ENCODE measurements around the gene MAP3K5. TPM values are rescaled to one million over a fixed set of nuclear protein-coding genes. Genes with fewer than 3 reads are reported as not detected.
A peak's percentile ranks its signal among the peaks of the same experiment; 100 is the strongest.

MAP3K5 gene
- total RNA-seq, 1 donor from 2014 or later, result 15.7 TPM

GRCh38 chr6:136655239-136656014, 136.8 kb downstream of the MAP3K5 start:
- no peak for DNase-seq (ENCODE audit: low read depth)

GRCh38 chr6:136654086-136654485, 138.2 kb downstream of the MAP3K5 start:
- no peak for DNase-seq (ENCODE audit: low read depth)

GRCh38 chr6:136652656-136653055, 139.6 kb downstream of the MAP3K5 start:
- DNase-seq (ENCODE audit: low read depth), result no peak

DNA sequence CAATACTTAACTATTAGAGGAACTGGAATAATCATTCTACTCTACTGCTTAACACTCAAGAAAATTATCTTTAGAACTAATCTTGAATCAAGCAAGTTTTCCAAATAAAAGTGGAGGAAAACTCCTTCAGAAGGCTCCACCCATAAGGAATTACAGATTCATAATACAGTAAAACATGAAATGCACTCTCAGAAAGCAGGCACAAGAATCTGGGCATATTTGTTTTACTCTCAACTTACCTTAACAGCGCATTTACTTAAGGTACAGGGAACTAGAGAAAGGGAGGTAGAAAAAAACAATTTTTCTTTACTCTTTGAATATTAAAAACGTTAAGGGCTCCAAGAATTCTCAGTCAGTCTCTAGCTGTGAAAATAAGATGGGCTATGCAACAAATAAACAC, 140.3 kb downstream of the MAP3K5 start:
- DNase-seq (ENCODE audit: low read depth), result no peak

DNA sequence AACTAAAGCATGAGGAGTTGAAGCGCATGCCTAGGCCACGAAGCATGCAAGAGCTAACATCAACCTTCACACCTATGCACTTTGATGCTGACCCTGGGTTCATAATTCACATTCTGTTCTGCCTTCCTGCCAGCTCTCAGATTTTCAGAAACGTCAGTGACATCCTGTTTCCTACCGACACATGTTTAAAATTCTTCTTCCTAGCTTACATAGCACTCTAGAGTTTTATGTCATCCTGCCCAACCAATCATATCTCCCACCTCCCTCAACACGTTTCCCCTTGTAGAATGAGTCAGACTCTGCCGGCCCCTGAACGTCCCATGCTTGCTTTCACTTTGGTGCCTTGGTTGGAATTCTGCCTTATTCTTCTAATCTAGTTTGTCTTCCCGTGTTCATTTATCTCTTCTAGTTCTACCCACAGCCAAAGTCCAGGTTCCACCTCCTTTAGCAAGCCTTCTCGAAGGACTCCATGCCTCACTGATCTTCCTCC, 144.9 kb downstream of the MAP3K5 start:
- peak; percentile 64 for DNase-seq (ENCODE audit: low read depth)

GRCh38 chr6:136646377-136646776, 145.9 kb downstream of the MAP3K5 start:
- DNase-seq (ENCODE audit: low read depth), result peak; percentile 33

- no peak for DNase-seq (ENCODE audit: low read depth)
These were observed 147.7 kb downstream of the MAP3K5 start for GRCh38 chr6:136644597-136644952.

DNA sequence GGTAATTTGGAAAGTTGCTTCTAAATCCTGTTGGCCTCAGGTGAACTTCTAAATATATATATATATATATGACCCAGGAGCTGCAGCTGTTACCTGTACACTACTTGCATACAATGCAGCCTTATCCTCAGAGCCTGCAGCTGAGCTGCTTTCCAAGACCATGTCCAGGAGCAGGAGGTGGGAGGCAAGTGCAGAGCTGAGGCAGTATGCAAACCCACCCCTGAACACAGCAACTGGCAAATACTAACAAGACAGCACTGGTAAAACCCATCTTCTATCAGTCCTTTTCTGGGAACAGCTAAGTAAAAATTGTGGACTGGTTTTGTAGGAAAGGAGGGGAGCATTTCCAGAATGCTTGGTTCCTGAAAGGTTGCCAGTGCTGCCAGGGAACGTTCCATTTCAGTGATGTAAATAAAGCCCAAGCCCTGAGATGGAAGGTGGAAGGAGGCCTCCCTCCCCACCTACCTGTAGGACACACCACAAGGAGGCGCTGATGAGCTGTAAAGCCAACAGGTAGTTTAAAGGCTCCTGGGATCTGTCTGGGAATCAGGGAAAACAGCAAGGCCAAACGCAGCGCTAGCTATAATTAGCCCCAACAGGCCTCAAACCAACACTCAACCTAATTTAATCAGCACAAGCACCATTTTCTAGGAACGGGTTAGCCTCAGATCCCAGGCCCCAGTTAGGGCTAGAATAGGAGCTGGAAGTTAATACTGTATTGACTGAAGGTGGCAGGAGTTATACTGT, 148.3 kb downstream of the MAP3K5 start:
- DNase-seq (ENCODE audit: low read depth), result peak; percentile 94

- DNase-seq (ENCODE audit: low read depth), result no peak
These were observed 150.3 kb downstream of the MAP3K5 start for GRCh38 chr6:136641873-136642465.

- DNase-seq (ENCODE audit: low read depth), result no peak
These were observed 151.1 kb downstream of the MAP3K5 start for GRCh38 chr6:136641166-136641565.

DNA sequence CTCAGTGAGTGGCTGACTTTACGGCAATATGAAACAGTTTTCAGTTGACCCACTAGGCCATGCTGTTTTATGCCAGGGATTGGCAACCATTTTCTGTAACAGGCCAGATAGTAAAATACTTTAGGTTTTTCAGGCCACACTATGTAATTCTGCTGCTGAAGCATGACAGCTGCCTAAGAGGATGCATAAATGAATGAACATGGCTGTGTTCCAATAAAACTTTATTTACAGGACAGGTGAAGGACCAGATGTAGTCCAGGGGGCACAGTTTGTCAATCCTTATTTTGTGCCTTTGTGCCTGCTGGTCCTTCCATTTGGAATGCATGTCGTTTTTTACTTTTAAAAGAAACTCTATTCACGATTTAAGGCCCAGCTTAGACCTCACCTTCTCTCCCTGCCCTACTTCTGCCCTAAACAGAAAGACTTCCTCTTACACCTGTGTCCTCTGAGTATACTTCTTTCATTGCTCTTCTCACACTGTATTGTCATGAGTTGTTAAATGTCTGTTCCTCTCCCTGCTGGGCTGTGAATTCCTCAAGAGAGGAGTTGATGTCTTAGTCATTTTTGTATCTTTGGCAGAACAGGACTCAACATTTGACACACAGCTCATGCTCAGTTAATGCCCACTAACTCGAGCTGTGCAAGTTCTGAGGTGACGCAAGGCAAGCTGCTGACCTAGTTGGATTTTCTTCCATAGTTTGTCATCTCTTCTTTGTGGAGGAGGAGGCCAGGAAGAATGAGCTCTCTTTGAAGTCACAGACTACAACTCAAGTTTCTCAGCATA, 152.0 kb downstream of the MAP3K5 start:
- DNase-seq (ENCODE audit: low read depth), result peak; percentile 18

GRCh38 chr6:136639702-136640101, 152.6 kb downstream of the MAP3K5 start:
- DNase-seq (ENCODE audit: low read depth), result no peak

DNA sequence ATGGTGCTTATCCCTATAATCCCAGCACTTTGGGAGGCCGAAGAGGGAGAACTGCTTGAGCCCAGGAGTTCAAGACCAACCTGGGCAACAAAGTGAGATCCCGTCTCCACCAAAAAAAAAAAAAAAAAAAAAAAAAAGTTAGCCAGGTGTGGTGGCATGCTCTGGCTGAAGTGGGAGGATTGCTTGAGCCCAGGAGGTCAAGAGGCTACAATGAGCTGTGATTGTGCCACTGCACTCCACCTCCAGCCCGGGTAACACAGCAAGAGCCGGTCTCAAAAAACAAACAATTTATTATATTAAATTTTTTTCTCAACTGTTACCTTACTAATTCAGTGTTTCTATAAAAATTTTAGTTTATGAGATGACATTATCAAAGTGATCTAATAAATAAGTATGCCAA, 156.7 kb downstream of the MAP3K5 start:
- DNase-seq (ENCODE audit: low read depth), result no peak

DNA sequence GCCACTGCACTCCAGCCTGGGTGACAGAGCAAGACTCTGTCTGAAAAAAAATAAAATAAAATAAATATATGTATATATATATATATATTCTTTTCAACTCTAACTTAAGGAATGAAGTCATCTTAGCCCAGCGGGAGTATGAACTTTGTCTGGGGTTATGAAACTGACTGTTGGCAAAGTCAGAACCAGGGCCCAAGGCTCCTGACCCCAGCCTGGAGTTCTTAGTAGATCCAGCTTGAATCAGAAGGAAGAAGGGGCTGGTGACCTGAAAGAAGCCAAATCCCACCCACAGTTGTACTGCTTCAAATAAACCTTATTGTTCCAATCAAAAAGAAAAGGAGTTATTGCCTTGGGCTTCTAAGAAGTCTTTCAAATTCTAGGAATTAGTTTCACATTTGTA, 158.9 kb downstream of the MAP3K5 start:
- no peak for DNase-seq (ENCODE audit: low read depth)

GRCh38 chr6:136628996-136629395, 163.3 kb downstream of the MAP3K5 start:
- no peak for DNase-seq (ENCODE audit: low read depth)

GRCh38 chr6:136627191-136627590, 165.1 kb downstream of the MAP3K5 start:
- no peak for DNase-seq (ENCODE audit: low read depth)

DNA sequence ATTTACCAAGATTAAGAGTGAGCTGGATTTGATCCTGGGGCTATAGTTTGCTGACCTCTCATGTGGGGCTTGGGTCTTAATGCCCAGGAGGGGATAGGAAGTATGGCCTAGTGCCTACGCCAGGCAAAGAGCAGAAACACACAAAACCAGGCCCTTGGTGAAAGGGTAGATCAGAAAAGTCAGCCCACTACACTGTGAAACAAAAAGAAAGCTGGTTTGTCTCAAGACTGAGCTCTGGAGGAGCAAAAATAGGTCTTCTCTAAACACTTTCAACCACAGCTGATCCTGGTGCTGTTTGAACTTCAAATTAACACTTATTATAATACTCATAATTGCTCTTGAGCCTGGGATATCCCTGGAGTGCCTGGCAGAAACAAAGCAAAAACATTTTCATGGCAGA, 167.0 kb downstream of the MAP3K5 start:
- no peak for DNase-seq (ENCODE audit: low read depth)

- DNase-seq (ENCODE audit: low read depth), result no peak
These were observed 167.9 kb downstream of the MAP3K5 start for GRCh38 chr6:136624347-136624746.

- no peak for DNase-seq (ENCODE audit: low read depth)
These were observed 174.2 kb downstream of the MAP3K5 start for GRCh38 chr6:136618086-136618485.

DNA sequence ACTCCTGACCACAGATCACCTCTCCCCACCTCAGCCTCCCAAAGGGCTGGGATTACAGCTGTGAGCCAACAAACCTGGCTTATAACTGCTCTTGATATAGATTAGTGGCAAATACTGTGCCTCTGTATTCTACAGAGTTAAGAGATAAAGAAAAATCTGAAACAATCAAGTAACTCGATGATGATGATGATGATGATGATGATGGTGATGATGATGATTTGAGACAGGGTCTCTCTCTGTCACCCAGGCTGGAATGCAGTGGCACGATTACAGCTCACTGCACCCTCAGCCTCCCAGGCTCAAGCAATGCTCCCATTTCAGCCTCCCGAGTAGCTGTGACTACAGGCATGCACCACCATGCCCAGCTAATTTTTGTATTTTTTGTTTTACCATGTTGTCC, 175.8 kb downstream of the MAP3K5 start:
- no peak for DNase-seq (ENCODE audit: low read depth)

GRCh38 chr6:136614994-136615393, 177.3 kb downstream of the MAP3K5 start:
- DNase-seq (ENCODE audit: low read depth), result no peak
